ENCODE measurements around the gene CXXC5. TPM values are rescaled to one million over a fixed set of nuclear protein-coding genes. Genes with fewer than 3 reads are reported as not detected.

CXXC5 gene
- total and polyA plus RNA-seq, 9 of the 15 experiments (the other 6 are each of a cell fraction or from before 2014, with no cell fraction given), result 1.9 to 123 (median 45.8) TPM

GRCh38 chr5:139657363-139658321 is 9.5 kb downstream of the CXXC5 start (continued):
- no peak for TF ChIP-seq NRF1 (conservative IDR thresholded peaks at IDR 0.05 in 1 of 2, IDR thresholded peaks at IDR 0.05 in 1 of 2)
- TF ChIP-seq, protein P1, sequence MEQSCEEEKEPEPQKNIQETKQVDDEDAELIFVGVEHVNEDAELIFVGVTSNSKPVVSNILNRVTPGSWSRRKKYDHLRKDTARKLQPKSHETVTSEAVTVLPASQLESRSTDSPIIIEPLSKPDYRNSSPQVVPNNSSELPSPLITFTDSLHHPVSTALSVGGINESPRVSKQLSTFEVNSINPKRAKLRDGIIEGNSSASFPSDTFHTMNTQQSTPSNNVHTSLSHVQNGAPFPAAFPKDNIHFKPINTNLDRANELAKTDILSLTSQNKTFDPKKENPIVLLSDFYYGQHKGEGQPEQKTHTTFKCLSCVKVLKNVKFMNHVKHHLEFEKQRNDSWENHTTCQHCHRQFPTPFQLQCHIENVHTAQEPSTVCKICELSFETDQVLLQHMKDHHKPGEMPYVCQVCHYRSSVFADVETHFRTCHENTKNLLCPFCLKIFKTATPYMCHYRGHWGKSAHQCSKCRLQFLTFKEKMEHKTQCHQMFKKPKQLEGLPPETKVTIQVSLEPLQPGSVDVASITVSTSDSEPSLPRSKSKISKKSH (CRISPR knock-in tag; IDR thresholded peaks at IDR 0.05), result no peak
- TF ChIP-seq KDM2B (CRISPR knock-in tag; IDR thresholded peaks at IDR 0.05), result no peak
- TF ChIP-seq ZNF197 (CRISPR knock-in tag; IDR thresholded peaks at IDR 0.05; ENCODE audit: low read depth), result no peak
- TF ChIP-seq, protein P2, sequence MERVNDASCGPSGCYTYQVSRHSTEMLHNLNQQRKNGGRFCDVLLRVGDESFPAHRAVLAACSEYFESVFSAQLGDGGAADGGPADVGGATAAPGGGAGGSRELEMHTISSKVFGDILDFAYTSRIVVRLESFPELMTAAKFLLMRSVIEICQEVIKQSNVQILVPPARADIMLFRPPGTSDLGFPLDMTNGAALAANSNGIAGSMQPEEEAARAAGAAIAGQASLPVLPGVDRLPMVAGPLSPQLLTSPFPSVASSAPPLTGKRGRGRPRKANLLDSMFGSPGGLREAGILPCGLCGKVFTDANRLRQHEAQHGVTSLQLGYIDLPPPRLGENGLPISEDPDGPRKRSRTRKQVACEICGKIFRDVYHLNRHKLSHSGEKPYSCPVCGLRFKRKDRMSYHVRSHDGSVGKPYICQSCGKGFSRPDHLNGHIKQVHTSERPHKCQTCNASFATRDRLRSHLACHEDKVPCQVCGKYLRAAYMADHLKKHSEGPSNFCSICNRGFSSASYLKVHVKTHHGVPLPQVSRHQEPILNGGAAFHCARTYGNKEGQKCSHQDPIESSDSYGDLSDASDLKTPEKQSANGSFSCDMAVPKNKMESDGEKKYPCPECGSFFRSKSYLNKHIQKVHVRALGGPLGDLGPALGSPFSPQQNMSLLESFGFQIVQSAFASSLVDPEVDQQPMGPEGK (CRISPR knock-in tag; IDR thresholded peaks at IDR 0.05; ENCODE audit: borderline replicate concordance), result no peak
- peak; percentile 25; the same call in 1 of the 2 replicates for TF ChIP-seq SMARCA5 (IDR thresholded peaks at IDR 0.05)
- no peak for TF ChIP-seq MYNN (IDR thresholded peaks at IDR 0.05)
- TF ChIP-seq MYNN (CRISPR knock-in tag; IDR thresholded peaks at IDR 0.05), result no peak
- TF ChIP-seq ILF3 (IDR thresholded peaks at IDR 0.05; ENCODE audit: borderline replicate concordance), result no peak
- peak; percentile 16; the same call in 1 of the 2 replicates for TF ChIP-seq TFAP4 (CRISPR knock-in tag; IDR thresholded peaks at IDR 0.05; ENCODE audit: borderline replicate concordance)
- TF ChIP-seq NFIC (IDR thresholded peaks at IDR 0.05), result peak; percentile 60
- TF ChIP-seq, protein P3, sequence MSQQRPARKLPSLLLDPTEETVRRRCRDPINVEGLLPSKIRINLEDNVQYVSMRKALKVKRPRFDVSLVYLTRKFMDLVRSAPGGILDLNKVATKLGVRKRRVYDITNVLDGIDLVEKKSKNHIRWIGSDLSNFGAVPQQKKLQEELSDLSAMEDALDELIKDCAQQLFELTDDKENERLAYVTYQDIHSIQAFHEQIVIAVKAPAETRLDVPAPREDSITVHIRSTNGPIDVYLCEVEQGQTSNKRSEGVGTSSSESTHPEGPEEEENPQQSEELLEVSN (IDR thresholded peaks at IDR 0.05; ENCODE audit: borderline replicate concordance in 1 of 2, extremely low read depth in 1 of 2, insufficient read depth in 1 of 2, insufficient read length in 1 of 2, low read depth in 1 of 2, low read length in 1 of 2, poor library complexity in 1 of 2, severe bottlenecking in 1 of 2), result peak in 1 of 2 experiments; percentile 21
- no peak for TF ChIP-seq CHD1 (IDR thresholded peaks at IDR 0.05; ENCODE audit: low read length)
- no peak for TF ChIP-seq SNIP1 (IDR thresholded peaks at IDR 0.05; ENCODE audit: low read depth)
- peak; percentile 32 for TF ChIP-seq MEIS2 (IDR thresholded peaks at IDR 0.05; ENCODE audit: partially characterized antibody)
- no peak for TF ChIP-seq ZNF79 (CRISPR knock-in tag; IDR thresholded peaks at IDR 0.05; ENCODE audit: low read depth)
- TF ChIP-seq, protein P4, sequence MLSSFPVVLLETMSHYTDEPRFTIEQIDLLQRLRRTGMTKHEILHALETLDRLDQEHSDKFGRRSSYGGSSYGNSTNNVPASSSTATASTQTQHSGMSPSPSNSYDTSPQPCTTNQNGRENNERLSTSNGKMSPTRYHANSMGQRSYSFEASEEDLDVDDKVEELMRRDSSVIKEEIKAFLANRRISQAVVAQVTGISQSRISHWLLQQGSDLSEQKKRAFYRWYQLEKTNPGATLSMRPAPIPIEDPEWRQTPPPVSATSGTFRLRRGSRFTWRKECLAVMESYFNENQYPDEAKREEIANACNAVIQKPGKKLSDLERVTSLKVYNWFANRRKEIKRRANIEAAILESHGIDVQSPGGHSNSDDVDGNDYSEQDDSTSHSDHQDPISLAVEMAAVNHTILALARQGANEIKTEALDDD (IDR thresholded peaks at IDR 0.05), result no peak
- TF ChIP-seq PREB (CRISPR knock-in tag; IDR thresholded peaks at IDR 0.05), result no peak
- TF ChIP-seq ZNF347 (CRISPR knock-in tag; IDR thresholded peaks at IDR 0.05; ENCODE audit: low read depth), result no peak

All from K562 (cell line).